BE2C (cell line): Measurements from ENCODE around the gene LRMDA.

Experiments
- DNase-seq: peaks from one replicate; pipeline ENCODE4 v3.0.0-alpha.2; 2020
- H3K27me3 ChIP-seq: fragments of 250-450 bp; sonication (Bioruptor Pico); 2 replicates; pipeline ENCODE4 v1.5.1; 2020; ENCODE audit warnings: mild to moderate bottlenecking
- H3K36me3 ChIP-seq: fragments of 250-450 bp; sonication (Bioruptor Pico); 2 replicates; pipeline ENCODE4 v1.5.1; 2020; ENCODE audit warnings: mild to moderate bottlenecking
- H3K4me1 ChIP-seq: fragments of 250-450 bp; sonication (Bioruptor Pico); 2 replicates; pipeline ENCODE4 v1.5.1; 2020
- H3K4me3 ChIP-seq: 2 replicates; pipeline ENCODE4 v1.5.1; 2011; ENCODE audit warnings: low read depth, low read length
- H3K9me3 ChIP-seq: fragments of 250-450 bp; sonication (Bioruptor Pico); 2 replicates; pipeline ENCODE4 v1.5.1; 2020
- CTCF ChIP-seq: IDR thresholded peaks from 2 replicates; pipeline ENCODE4 v1.5.1; 2012; ENCODE audit warnings: mild to moderate bottlenecking, low read depth, low read length

Gene LRMDA

GRCh38 chr10:75718991-75719390 lies 287.6 kb downstream of the LRMDA start:
- DNase-seq, result no peak
- Histone ChIP-seq H3K36me3 (no peaks in the 10 kb centered on the region), H3K9me3 (no peaks in the 10 kb centered on the region), H3K27me3 (no peaks in the 10 kb centered on the region), H3K4me3 (no peak overlapping the region), H3K4me1 (no peaks in the 10 kb centered on the region)
- TF ChIP-seq CTCF, result no peak

- no peak for DNase-seq
- H3K4me3 ChIP-seq, result no peak overlapping the region
- no peaks in the 10 kb centered on the region for H3K27me3 ChIP-seq
- no peaks in the 10 kb centered on the region for H3K36me3 ChIP-seq
- TF ChIP-seq CTCF, result no peak
- H3K9me3 ChIP-seq, result no peaks in the 10 kb centered on the region
- H3K4me1 ChIP-seq, result no peaks in the 10 kb centered on the region
Measured at GRCh38 chr10:75720157-75720556, 288.7 kb downstream of the LRMDA start.

- no peak overlapping the region for H3K4me3 ChIP-seq
- H3K36me3 ChIP-seq, result no peaks in the 10 kb centered on the region
- no peaks in the 10 kb centered on the region for H3K27me3 ChIP-seq
- no peaks in the 10 kb centered on the region for H3K9me3 ChIP-seq
- no peak for DNase-seq
- H3K4me1 ChIP-seq, result no peaks in the 10 kb centered on the region
- no peak for TF ChIP-seq CTCF
Measured at GRCh38 chr10:75722020-75722419, 290.6 kb downstream of the LRMDA start.

- no peaks in the 10 kb centered on the region for H3K9me3 ChIP-seq
- no peaks in the 10 kb centered on the region for H3K36me3 ChIP-seq
- no peaks in the 10 kb centered on the region for H3K4me1 ChIP-seq
- no peak for DNase-seq
- no peaks in the 10 kb centered on the region for H3K27me3 ChIP-seq
- no peak overlapping the region for H3K4me3 ChIP-seq
- no peak for TF ChIP-seq CTCF
Measured at GRCh38 chr10:75722609-75723008, 291.2 kb downstream of the LRMDA start.

- DNase-seq, result no peak
- no peaks in the 10 kb centered on the region for H3K9me3 ChIP-seq
- no peaks in the 10 kb centered on the region for H3K27me3 ChIP-seq
- no peak overlapping the region for H3K4me3 ChIP-seq
- TF ChIP-seq CTCF, result no peak
- no peaks in the 10 kb centered on the region for H3K4me1 ChIP-seq
- no peaks in the 10 kb centered on the region for H3K36me3 ChIP-seq
Measured at GRCh38 chr10:75723319-75723980, 292.0 kb downstream of the LRMDA start.

GRCh38 chr10:75724047-75724446 lies 292.6 kb downstream of the LRMDA start:
- DNase-seq, result no peak
- H3K27me3 ChIP-seq, result no peaks in the 10 kb centered on the region
- TF ChIP-seq CTCF, result no peak
- H3K4me1 ChIP-seq, result no peaks in the 10 kb centered on the region
- no peaks in the 10 kb centered on the region for H3K36me3 ChIP-seq
- H3K4me3 ChIP-seq, result no peak overlapping the region
- no peaks in the 10 kb centered on the region for H3K9me3 ChIP-seq
